ENCODE data around the gene TAF6.

DNA sequence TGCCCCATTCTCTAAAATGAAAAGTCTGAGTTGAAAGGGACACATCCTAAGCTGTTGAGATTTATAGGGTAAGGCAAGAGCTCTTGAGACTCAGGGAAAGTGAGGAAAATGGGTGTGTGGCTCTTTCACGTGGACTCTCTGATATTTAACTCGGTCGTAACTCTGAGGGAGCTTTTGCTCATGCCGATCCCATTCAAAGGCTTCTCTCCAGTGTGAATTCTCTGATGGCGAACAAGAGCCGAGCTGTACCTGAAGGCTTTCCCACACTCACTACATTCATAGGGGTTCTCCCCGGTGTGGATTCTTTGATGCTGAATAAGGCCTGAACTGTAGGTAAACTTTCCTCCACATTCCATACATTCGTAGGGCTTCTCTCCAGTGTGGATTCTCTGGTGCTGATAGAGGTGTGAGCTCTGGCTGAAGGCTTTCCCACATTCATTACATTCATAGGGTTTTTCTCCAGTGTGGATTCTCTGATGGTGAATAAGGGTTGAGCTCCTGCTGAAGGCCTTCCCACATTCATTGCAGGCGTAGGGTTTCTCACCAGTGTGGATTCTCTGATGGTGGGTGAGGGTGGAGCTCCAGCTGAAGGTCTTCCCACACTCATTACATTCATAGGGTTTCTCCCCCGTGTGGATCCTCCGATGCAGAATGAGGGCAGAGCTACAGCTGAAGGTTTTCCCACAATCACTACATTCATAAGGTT, 48.0 kb downstream of the TAF6 start:
- no peak for TF ChIP-seq POLR2A (IDR thresholded peaks at IDR 0.05; ENCODE audit: low read depth, low read length)
- TF ChIP-seq POLR2AphosphoS5 (IDR thresholded peaks at IDR 0.05; ENCODE audit: low read depth, low read length) = peak; percentile 65

Data from GM12891 (cell line).